ENCODE results near the gene TPI1.

GRCh38 chr12:6916426-6917200 lies 49.3 kb downstream of the TPI1 start:
- TF ChIP-seq POLR2A (IDR thresholded peaks at IDR 0.05; ENCODE audit: extremely low read depth, insufficient read length) (no peak), CTCF (IDR thresholded peaks at IDR 0.05; ENCODE audit: low read depth, low read length) (no peak)
